ENCODE data around the gene REV1. TPM values are rescaled to one million over a fixed set of nuclear protein-coding genes. Genes with fewer than 3 reads are reported as not detected.
"Not testable (repeated sequence)": the region's sequence is repeated elsewhere in the genome, so short reads cannot be mapped to it uniquely, and the experiment has no call there.

REV1 gene
- total and polyA plus RNA-seq, 4 donors: 5.6 to 69.0 (median 38.3) TPM

GRCh38 chr2:99509387-99509786, 19.6 kb upstream of the REV1 start:
- WGBS, 2 donors: 72 to 85% methylated on average over 4 of the region's 4 CpGs
- H3K4me1 ChIP-seq (ENCODE audit: control insufficient read depth in 1 of 2, insufficient read depth in 2 of 2, low read length in 2 of 2): peaks cover 0 to 3% of the 10 kb centered on the region in 2 donors
- ATAC-seq (ENCODE audit: low FRiP score) (no peak), DNase-seq (no peak)
- no peaks in the 10 kb centered on the region for H3K36me3 ChIP-seq (ENCODE audit: control insufficient read depth in 1 of 2, insufficient read depth in 2 of 2, low read length in 1 of 2)
- no peak overlapping the region for H3K27ac ChIP-seq (ENCODE audit: low read depth in 1 of 2, low read length in 2 of 2)
- no peak overlapping the region for H3K4me3 ChIP-seq (ENCODE audit: low read length in 2 of 2)
- H3K27me3 ChIP-seq (ENCODE audit: control insufficient read depth in 1 of 2, insufficient read depth in 2 of 2, low read length in 1 of 2): no peaks in the 10 kb centered on the region
- intact Hi-C loops (cut with DNase I): no loop called here
- H3K9me3 ChIP-seq (ENCODE audit: control insufficient read depth, low read length): no peaks in the 10 kb centered on the region

- intact Hi-C loops (cut with DNase I): no loop called here
- 95 to 97% methylated on average over 7 of the region's 7 CpGs for WGBS, 2 donors
- Histone ChIP-seq H3K27ac (ENCODE audit: low read depth in 1 of 2, low read length in 2 of 2) (no peak overlapping the region), H3K9me3 (ENCODE audit: control insufficient read depth, low read length) (no peaks in the 10 kb centered on the region), H3K4me1 (ENCODE audit: control insufficient read depth in 1 of 2, insufficient read depth in 2 of 2, low read length in 2 of 2) (peaks cover 0 to 3% of the 10 kb centered on the region in 2 donors), H3K27me3 (ENCODE audit: control insufficient read depth in 1 of 2, insufficient read depth in 2 of 2, low read length in 1 of 2) (no peaks in the 10 kb centered on the region), H3K36me3 (ENCODE audit: control insufficient read depth in 1 of 2, insufficient read depth in 2 of 2, low read length in 1 of 2) (no peaks in the 10 kb centered on the region), H3K4me3 (ENCODE audit: low read length in 2 of 2) (no peak overlapping the region)
- ATAC-seq (ENCODE audit: low FRiP score) (no peak), DNase-seq (no peak)
These were observed 18.4 kb upstream of the REV1 start for GRCh38 chr2:99507937-99508818.

GRCh38 chr2:99504844-99505584, 15.2 kb upstream of the REV1 start:
- Histone ChIP-seq H3K4me3 (ENCODE audit: low read length in 2 of 2) (no peak overlapping the region), H3K27ac (ENCODE audit: low read depth in 1 of 2, low read length in 2 of 2) (no peak overlapping the region)
- 42 to 47% methylated on average over 4 of the region's 4 CpGs for WGBS, 2 donors

GRCh38 chr2:99503662-99504416, 14.0 kb upstream of the REV1 start:
- ATAC-seq (ENCODE audit: low FRiP score); H3K9me3 ChIP-seq (ENCODE audit: control insufficient read depth, low read length); H3K27me3 ChIP-seq (ENCODE audit: control insufficient read depth in 1 of 2, insufficient read depth in 2 of 2, low read length in 1 of 2); intact Hi-C loops (cut with DNase I); DNase-seq; H3K27ac ChIP-seq (ENCODE audit: low read depth in 1 of 2, low read length in 2 of 2); H3K4me3 ChIP-seq (ENCODE audit: low read length in 2 of 2); H3K36me3 ChIP-seq (ENCODE audit: control insufficient read depth in 1 of 2, insufficient read depth in 2 of 2, low read length in 1 of 2); H3K4me1 ChIP-seq (ENCODE audit: control insufficient read depth in 1 of 2, insufficient read depth in 2 of 2, low read length in 2 of 2): not testable (repeated sequence)
- 90 to 93% methylated on average over 8 of the region's 8 CpGs for WGBS, 2 donors

More at GRCh38 chr2:99504844-99505584, 15.2 kb upstream of the REV1 start:
- Histone ChIP-seq H3K9me3 (ENCODE audit: control insufficient read depth, low read length) (no peaks in the 10 kb centered on the region), H3K36me3 (ENCODE audit: control insufficient read depth in 1 of 2, insufficient read depth in 2 of 2, low read length in 1 of 2) (no peaks in the 10 kb centered on the region), H3K4me1 (ENCODE audit: control insufficient read depth in 1 of 2, insufficient read depth in 2 of 2, low read length in 2 of 2) (no peaks in the 10 kb centered on the region), H3K27me3 (ENCODE audit: control insufficient read depth in 1 of 2, insufficient read depth in 2 of 2, low read length in 1 of 2) (no peaks in the 10 kb centered on the region)
- DNase-seq: no peak
- intact Hi-C loops (cut with DNase I): no loop called here
- ATAC-seq (ENCODE audit: low FRiP score): no peak

GRCh38 chr2:99496021-99496420, 6.2 kb upstream of the REV1 start:
- Histone ChIP-seq H3K27me3 (ENCODE audit: control insufficient read depth in 1 of 2, insufficient read depth in 2 of 2, low read length in 1 of 2) (no peaks in the 10 kb centered on the region), H3K4me1 (ENCODE audit: control insufficient read depth in 1 of 2, insufficient read depth in 2 of 2, low read length in 2 of 2) (no peaks in the 10 kb centered on the region), H3K4me3 (ENCODE audit: low read length in 2 of 2) (no peak overlapping the region), H3K27ac (ENCODE audit: low read depth in 1 of 2, low read length in 2 of 2) (no peak overlapping the region), H3K36me3 (ENCODE audit: control insufficient read depth in 1 of 2, insufficient read depth in 2 of 2, low read length in 1 of 2) (no peaks in the 10 kb centered on the region), H3K9me3 (ENCODE audit: control insufficient read depth, low read length) (no peaks in the 10 kb centered on the region)
- DNase-seq (no peak), ATAC-seq (ENCODE audit: low FRiP score) (no peak)
- WGBS, 2 donors: 92 to 96% methylated on average over 2 of the region's 2 CpGs
- intact Hi-C loops (cut with DNase I): loop anchor here in 1 of 2 donors (10.0 kb wide), 1 partner anchor 431 kb away; no protein-coding TSS in a partner anchor

- 93% methylated on average over 4 of the region's 4 CpGs for WGBS, 2 donors
- no peak overlapping the region for H3K4me3 ChIP-seq (ENCODE audit: low read length in 2 of 2)
- no peaks in the 10 kb centered on the region for H3K36me3 ChIP-seq (ENCODE audit: control insufficient read depth in 1 of 2, insufficient read depth in 2 of 2, low read length in 1 of 2)
- H3K27me3 ChIP-seq (ENCODE audit: control insufficient read depth in 1 of 2, insufficient read depth in 2 of 2, low read length in 1 of 2): no peaks in the 10 kb centered on the region
- H3K27ac ChIP-seq (ENCODE audit: low read depth in 1 of 2, low read length in 2 of 2): no peak overlapping the region
- H3K4me1 ChIP-seq (ENCODE audit: control insufficient read depth in 1 of 2, insufficient read depth in 2 of 2, low read length in 2 of 2): no peaks in the 10 kb centered on the region
- DNase-seq: no peak
- H3K9me3 ChIP-seq (ENCODE audit: control insufficient read depth, low read length): no peaks in the 10 kb centered on the region
- no peak for ATAC-seq (ENCODE audit: low FRiP score)
- intact Hi-C loops (cut with DNase I): loop anchor here in 1 of 2 donors (10.0 kb wide), 1 partner anchor 430 kb away; no protein-coding TSS in a partner anchor
These were observed 5.5 kb upstream of the REV1 start for GRCh38 chr2:99495115-99495860.

GRCh38 chr2:99492721-99493120, 2.9 kb upstream of the REV1 start:
- Histone ChIP-seq H3K4me1 (ENCODE audit: control insufficient read depth in 1 of 2, insufficient read depth in 2 of 2, low read length in 2 of 2) (no peaks in the 10 kb centered on the region), H3K27ac (ENCODE audit: low read depth in 1 of 2, low read length in 2 of 2) (no peak overlapping the region), H3K27me3 (ENCODE audit: control insufficient read depth in 1 of 2, insufficient read depth in 2 of 2, low read length in 1 of 2) (no peaks in the 10 kb centered on the region), H3K9me3 (ENCODE audit: control insufficient read depth, low read length) (no peaks in the 10 kb centered on the region), H3K36me3 (ENCODE audit: control insufficient read depth in 1 of 2, insufficient read depth in 2 of 2, low read length in 1 of 2) (no peaks in the 10 kb centered on the region), H3K4me3 (ENCODE audit: low read length in 2 of 2) (no peak overlapping the region)
- DNase-seq (no peak), ATAC-seq (ENCODE audit: low FRiP score) (no peak)
- intact Hi-C loops (cut with DNase I): loop anchor here in 1 of 2 donors (5.0 to 10.0 kb wide), 2 partner anchors 310 to 428 kb away; partner anchors contain the start of genes MITD1 and MRPL30
